Measurements from ENCODE around the gene RND2.
"Not testable (repeated sequence)": the region's sequence is repeated elsewhere in the genome, so short reads cannot be mapped to it uniquely, and the experiment has no call there.

RND2 gene

DNA sequence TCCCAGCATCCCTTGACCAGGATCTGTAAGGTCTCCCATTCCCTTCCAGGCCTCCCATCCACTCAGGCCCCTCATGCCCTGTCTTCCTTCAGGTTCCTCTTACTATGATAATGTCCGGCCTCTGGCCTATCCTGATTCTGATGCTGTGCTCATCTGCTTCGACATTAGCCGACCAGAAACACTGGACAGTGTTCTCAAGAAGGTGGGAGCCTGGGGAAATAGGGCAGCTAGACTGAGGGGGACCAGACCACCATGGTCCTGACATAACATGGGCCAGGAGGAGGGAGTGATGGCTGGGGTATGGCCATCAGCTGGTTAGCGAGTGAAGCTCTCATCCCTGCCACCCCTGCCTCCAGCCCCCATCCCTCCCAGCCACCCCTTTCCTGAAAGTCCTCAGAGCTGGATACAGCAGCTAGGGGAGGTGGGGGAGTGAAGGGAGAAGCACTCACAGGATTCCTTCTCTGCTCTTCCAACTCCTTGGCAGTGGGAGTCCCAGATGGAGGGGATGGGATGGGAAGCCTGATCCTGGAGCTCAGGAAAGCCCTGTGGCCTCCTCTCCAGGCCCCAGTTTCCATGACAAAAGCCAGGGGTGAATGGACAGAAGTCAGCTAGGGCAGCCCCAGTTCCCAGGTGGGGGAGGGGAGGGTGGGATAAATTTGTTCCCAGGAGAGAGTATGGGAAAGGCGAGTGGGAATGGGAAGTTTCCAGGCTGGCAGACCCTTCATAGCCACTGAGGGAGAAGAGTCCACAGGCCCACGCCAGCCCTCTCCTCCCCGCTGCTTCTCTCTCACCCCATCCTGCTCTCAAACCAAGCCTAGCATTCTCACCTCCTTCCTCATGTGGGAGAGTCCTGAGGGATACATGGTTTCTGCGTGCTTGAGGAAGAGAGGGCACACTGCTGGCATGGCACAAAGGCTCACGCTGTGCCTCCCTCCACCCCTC lies 2.3 kb downstream of the RND2 start:
- no peak for DNase-seq

DNA sequence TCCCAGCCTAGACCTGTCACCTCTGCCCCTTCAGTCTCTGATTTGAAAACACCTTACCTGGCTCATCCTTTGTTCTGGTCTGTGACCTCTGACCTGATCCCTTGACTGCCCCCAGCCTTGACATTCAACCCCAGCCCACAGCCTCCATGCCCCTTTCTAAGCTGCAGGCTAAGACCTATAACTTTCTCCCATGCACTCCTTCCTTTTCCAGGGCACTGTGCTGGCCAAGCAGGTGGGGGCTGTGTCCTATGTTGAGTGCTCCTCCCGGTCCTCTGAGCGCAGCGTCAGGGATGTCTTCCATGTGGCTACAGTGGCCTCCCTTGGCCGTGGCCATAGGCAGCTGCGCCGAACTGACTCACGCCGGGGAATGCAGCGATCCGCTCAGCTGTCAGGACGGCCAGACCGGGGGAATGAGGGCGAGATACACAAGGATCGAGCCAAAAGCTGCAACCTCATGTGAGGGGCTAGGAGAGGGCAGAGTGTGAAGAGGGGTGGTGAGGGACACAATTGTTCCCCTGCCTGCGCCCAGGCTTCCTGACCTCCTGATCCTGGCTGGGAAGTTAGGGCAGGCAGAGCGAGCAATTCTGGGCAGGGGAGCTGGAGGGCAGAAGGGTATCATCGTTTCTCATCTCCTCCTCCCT lies 3.3 kb downstream of the RND2 start:
- DNase-seq: no peak

DNA sequence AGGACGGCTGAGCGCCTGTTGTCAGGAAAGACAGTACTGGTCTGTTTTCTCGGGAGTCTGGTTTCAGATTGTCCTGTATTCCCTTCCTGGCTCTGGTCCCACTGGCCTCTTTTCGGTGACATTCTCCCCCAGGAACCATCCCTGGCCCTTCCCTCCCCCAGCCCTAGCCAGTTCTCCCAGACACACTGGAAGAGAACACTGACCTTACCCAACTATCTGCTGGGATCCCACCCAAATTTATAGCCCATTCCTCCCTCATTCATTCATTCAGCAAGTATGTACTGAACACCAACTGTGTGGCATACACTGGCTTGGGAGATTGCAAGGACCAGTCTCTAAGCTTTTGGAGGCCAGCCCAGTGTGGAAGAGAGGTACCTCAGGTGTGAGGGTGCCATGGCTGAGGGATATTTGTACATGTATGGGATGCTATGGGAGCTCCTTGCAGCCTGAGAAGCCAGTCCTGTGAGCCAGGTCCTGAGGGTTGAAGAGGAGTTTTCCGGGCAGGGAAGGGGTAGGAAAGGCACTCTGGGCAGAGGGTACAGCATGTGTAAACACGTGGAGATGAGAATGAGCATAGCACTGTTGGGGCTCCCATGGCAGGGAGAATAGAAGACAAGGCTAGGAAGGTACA lies 5.2 kb downstream of the RND2 start:
- DNase-seq: no peak

DNA sequence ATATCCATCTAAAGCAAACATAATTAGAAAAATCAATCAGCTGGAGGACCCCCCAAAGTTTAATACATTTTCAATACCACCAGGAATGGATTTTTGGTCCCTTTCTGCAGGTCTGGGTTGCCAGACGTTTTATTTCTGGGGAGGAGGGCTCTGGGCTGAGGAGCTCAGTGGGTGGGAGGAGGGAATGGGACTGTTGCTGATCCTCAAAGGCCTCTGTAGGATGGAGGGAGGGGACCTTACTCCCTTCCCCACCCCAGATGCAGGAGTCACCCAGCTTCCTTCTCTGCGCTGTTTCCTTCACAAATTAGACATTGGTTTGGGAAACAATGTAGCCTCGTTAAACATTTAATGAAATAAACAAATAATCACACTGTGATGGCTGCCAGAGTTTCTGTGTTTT lies 6.6 kb downstream of the RND2 start:
- DNase-seq: no peak

DNA sequence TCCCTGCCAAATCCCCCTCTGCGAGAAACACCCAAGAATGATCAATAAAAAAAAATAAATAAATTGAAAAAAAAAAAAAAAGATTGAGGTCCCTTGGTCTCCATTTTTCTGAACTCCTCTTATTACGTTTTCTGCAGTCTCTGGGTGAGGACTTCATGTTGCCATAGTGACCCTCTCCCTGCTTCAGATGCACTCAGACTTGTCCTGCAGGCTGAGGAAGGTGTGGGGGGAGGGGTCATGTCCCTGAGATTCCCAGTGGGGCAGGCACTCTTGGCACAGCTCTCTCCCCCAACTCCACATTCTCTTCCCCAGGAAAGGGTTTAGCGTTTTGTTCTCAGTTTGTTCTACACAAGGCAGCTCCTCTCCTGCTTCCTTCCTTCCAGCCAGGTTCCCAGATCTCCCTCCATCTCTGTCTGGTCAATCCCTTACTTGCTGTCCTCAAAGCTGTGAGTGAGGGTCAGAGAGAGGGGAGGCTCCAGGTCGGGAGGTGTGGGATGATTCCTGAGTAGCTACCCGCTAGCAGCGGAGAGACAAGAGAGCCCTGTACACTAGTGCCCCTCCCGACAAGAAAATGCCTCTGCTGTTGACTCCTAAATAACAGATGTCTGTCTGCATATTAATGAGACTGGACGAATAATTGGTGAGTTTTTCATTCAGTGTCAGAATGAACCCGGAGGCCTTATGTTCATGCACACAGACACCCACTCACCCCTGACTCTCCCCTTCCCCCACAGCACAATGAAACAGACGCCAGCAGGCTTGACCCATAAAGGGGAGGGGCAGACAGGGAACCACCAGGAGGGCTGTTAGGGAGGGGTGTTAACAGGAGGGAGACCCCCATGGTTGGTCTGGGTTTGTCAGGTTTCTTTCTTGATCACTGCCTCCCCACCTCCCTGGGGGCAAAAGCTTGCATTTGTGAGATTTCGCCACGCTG lies 9.2 kb downstream of the RND2 start:
- no peak for DNase-seq

DNA sequence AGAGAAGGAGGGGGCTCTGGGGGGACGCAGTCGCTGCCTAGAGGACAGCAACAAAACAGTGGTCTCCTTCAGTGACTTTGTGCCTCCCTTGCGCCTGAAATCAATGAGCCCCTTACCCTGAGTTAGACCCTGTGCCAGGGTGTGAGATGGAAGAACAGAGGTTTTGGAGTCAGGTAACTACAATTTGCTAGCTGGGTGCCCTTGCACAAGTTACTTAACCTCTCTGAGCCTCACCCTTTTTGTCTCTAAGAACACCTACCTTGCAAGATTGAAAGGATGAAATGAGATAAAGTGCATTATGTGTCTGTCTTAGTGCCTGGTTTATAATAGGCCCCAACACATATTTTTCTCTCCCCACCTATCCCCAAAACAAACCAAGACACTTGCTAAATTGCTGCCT lies 9.9 kb downstream of the RND2 start:
- DNase-seq: no peak

DNA sequence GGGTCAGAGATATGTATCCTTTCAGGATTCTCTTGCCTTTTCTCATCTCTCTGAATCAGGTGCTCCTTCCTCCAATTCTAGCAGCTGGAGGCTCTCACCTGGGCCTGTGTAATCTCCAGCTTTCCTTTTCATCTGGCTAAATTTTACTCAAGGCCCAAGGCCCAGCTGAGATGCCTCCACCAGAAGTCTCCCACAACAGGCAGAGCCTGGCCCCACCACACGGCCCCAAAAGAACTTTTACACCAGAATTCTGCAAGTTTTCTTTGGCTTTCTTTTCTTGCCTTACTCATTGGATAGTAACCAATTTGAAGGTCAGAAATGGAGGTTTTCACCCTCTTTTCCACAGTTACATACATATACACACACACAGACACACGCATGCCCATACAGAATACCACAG lies 14.6 kb downstream of the RND2 start:
- no peak for DNase-seq

DNA sequence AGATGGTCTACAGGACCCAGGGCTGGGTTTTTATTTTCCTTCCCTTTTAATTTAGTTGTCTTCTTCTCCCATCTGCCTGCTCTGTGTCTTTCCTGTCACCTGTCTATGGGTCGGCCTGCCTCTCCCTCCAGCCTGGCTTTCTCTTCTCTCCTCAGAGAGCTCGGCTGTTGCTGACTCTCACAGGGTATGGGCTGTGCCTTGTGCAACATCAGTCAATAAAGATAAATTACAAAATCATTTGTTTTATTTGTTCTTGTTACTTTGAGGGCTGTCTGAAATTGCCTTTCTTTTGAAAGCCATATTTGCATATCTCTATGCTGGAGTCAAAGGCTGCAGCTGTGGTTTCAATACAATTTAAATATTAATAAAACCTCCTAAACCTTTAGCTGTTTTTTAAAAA lies 15.6 kb downstream of the RND2 start:
- DNase-seq: no peak

DNA sequence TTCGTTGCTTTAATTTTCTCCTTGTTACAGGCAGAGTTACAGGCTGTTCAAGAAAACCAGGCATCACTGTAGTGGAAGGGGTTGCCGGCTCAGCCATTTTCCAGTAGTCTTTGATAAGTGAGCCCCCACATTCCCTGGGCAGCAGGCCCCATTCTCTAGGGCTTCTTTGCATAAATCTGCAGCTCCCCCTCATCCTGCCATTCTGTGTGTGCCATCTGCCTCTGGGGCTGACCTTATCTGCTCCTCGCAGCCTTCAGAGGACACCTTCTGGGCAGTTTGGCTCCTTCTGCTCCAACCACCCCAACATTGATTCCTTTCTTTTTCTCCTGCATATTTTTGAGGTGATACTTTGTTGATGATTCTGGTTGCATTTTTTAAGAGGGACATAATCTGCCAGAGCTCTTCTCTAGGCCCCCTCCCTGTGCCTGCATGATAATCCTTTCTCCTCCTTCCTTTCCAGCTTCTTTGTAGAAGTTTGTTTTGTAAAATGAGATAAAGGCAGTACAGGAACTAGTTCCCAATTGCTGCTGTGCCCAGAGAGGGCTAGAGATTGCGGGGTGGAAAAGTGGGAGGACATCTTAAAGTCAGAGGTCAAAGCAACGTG lies 17.1 kb downstream of the RND2 start:
- DNase-seq: no peak

DNA sequence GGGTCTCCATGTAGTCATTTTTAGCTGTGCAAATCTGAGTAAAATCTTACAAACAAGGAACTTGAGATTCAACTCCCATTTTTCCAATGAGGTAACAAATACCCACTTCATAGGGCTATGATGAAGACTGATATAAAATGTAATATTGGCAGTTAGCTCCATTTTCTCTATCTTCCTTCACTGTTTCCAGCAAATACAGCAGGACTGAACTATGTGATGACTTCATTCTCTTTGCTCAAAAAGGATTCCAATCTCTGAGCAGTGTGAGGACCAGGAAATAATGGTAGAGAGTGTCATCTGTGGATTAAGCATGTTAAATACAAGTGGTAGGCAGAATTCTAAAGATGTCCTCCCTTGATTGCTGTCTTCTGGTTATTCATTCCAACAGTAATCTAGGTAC lies 18.3 kb downstream of the RND2 start:
- no peak for DNase-seq

DNA sequence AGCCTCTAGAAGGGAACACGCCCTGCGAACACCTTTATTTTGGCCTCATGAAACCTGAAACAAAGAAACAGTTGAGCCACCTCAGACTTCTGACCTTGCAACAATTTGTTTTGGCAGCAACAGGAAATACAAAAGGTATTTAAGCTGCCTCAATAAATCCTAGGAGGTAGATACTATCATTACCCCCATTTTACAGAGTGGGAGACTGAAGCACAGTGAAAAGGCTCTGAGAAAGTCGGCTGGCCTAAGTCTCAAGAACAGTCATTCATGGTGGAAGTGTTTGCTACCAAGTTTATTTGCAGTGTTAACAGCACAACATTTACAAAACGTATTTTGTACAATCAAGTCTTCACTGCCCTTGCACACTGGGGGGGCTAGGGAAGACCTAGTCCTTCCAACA lies 19.0 kb downstream of the RND2 start:
- no peak for DNase-seq

DNA sequence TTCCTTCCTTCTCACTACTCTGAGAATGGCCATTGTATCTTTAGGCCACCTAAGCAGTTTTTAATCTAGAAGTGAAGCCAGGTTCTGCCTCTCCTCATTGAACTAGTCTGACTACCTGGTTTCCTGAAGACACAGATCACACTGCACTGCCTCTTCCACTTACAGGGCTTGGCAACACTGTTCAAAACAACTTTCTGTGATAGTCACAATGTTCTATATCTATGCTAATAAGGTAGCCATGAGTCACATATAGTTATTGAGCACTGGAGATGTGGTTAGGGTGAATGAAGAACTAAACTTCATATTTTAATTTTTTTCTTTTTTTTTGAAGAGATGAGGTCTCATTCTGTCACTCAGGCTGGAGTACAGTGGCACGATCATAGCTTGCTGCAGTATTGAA lies 26.9 kb downstream of the RND2 start:
- no peak for DNase-seq

DNA sequence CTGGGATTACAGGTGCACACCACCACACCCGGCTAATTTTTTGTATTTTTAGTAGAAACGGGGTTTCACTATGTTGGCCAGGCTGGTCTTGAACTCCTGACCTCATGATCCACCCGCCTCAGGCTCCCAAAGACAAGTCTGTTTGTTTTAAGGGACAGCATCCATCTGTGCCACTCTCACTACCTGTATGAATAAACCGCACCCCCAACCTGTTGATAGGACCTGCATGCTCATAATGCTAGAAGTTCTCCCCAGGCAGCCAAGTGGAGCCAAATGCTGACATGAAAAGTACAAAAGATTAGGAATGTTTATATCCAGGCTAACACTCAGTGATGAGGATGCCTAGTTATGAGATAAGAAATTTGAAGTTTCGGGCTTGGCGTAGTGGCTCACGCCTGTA lies 28.0 kb downstream of the RND2 start:
- DNase-seq: not testable (repeated sequence)

DNA sequence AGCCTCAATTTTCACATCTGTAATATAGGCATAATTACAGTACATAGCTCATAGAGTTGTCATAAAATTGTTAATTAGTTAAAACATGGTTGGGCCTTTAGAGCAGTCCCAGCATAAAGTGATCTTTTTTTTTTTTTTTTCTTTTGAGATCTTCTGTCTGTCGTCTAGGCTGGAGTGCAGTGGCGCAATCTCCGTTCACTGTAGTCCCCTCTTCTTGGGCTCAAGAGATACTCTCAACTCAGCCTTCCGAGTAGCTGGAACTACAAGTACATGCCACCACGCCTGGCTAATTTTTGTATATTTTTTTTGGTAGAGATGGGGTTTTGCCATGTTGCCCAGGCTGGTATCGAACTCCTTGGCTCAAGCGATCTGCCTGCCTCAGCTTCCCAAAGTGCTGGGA lies 31.0 kb downstream of the RND2 start:
- DNase-seq: no peak

DNA sequence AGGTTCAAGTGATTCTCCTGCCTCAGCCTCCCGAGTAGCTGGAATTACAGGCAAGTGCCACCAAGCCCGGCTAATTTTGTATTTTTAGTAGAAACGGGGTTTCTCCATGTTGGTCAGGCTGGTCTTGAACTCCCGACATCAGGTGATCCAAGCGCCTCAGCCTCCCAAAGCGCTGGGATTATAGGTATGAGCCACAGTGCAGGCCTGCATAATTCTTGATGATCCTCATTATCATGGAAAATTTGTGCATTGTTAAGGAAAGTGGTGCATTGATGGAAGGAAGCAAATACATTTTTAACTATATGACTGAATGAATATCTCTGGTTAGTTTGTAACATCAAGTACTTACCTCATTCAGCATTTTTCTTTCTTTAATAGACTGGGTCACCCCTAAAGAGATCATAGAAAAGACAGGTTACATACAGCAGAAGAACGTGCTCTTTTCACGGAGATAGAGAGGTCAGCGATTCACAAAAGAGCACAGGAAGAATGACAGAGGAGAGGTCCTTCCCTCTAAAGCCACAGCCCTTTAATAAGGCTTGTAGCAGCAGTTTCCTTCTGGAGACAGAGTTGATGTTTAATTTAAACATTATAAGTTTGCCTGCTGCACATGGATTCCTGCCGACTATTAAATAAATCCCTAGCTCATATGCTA lies 38.1 kb downstream of the RND2 start:
- DNase-seq: no peak

DNA sequence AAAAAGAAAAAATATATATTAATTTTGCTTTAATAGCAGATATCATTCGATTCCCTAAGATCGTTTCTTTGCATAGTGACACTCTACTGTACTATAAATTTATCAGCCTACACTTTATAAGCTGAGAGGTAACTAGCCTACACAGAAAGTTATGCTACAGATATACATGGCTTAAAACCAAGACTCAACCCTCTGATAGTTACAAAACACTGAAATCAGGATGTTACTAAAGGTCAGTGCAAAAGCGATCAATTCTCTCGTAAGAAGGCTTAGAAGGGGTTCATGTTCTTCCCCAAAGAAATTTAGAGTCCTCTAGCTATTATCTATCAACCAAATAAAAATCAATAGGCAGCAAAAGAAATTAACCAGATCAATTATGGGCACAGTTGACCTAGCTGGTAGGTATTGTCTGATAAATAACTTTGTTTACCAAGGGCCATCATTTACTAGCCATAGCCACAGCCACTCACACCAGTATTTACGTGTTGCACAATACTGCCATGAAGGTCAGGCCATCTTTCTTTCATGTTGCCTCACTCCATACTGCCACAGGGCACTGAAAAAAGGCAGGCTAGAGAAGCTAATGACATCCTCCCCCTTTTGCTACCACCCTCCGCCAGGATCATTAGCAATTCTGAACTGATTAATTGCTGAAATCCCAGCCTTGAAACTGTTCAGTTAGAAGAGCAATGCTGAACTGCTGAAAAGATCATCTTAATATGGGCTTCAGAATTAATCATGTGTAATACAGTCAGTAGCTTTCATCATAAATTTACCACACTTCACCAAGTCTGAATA lies 43.7 kb downstream of the RND2 start:
- no peak for DNase-seq

DNA sequence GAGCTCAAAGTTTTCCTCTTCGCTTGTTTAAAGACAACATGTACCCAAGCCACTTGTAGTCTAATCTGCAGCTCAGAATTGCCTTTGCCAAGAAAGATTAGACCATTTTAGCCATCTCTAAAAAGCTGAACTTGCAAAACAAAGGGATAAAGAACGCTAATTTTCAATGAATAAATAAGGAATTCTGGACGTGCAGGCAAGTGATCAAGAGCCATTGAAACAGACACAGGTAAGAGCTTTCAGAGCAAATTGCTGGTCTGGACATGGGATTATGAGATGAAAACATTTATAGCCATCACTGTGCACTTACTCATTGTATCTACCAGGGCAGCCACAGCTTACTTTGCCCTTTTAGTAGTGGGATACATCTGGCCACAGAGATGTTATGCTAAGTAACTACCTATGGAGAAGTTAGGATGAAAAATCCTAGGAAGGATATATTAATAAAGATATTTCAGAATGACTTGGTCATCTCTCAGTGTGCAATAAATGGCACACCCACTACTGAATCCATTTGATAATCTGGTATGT lies 44.4 kb downstream of the RND2 start:
- DNase-seq: no peak

DNA sequence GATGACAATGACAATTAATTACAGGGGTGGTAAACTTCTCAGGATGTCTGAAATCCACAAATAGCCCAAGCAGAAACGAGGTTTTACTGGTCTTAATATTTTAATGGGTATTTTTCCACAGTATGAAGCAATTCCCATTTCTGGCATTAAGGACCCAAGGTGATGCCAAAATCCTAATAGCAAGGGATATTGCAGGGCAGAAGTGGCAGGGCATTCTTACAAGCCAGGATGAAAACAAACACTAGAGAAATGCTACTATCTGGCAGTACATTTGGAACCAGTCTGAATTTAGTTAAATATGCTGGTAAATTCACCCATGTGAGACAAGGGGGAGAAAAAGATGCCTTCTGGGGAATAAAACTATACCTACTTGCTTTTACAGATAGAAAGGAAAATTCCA lies 45.2 kb downstream of the RND2 start:
- no peak for DNase-seq

DNA sequence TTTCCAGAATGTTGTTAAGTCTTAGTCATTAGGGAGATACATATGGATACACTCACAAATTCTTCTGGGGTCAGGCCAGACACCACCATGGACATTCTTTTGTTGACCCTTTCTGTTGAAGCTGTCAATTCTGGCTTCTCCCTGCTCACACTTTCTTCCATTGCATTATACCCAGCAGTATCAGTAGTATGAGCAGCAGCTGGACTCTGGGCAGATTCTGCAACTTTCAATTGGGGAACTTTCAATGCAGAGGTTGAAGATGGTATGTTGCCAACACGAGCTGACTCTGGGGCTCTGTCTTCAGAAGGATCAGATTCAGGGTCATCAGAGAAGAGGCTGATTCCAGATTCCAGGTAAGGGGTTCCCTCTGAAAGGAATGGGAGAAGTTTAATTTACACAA lies 45.8 kb downstream of the RND2 start:
- DNase-seq: no peak

DNA sequence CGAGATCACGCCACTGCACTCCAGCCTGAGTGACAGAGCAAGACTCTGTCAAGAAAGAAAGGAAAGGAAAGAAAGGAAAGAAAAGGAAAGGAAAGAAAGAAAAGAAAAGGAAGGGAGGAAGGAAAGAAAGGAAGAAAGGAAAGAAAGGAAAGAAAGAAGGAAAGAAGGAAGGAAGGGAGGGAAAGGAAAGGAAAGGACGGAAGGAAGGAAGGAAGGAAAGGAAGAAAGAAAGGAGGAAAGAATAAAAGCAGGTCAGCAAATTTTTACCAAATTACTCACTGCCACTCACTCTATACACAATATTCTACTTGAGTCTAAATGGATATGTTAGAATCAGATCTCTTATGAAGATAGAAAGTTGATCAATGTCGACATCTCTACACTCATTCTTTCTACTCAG lies 49.8 kb downstream of the RND2 start:
- no peak for DNase-seq
